ENCODE data around the gene NELFB. TPM values are rescaled to one million over a fixed set of nuclear protein-coding genes. Genes with fewer than 3 reads are reported as not detected.
A peak's percentile ranks its signal among the peaks of the same experiment; 100 is the strongest.

Gene NELFB
- total and polyA plus RNA-seq, 4 donors, result 30.4 to 56.2 (median 44.2) TPM

GRCh38 chr9:137215196-137215986, 39.7 kb upstream of the NELFB start:
- H3K4me1 ChIP-seq (ENCODE audit: control insufficient read depth in 5 of 5, insufficient read depth in 5 of 5, low read length in 5 of 5), result peaks cover 0 to 14% (median 0%) of the 10 kb centered on the region in 5 donors
- no peak overlapping the region for H3K4me3 ChIP-seq
- H3K36me3 ChIP-seq (ENCODE audit: control insufficient read depth in 4 of 4, insufficient read depth in 4 of 4, low read length in 4 of 4), result peaks cover 0 to 26% (median 3%) of the 10 kb centered on the region in 4 donors
- TF ChIP-seq, protein P1, sequence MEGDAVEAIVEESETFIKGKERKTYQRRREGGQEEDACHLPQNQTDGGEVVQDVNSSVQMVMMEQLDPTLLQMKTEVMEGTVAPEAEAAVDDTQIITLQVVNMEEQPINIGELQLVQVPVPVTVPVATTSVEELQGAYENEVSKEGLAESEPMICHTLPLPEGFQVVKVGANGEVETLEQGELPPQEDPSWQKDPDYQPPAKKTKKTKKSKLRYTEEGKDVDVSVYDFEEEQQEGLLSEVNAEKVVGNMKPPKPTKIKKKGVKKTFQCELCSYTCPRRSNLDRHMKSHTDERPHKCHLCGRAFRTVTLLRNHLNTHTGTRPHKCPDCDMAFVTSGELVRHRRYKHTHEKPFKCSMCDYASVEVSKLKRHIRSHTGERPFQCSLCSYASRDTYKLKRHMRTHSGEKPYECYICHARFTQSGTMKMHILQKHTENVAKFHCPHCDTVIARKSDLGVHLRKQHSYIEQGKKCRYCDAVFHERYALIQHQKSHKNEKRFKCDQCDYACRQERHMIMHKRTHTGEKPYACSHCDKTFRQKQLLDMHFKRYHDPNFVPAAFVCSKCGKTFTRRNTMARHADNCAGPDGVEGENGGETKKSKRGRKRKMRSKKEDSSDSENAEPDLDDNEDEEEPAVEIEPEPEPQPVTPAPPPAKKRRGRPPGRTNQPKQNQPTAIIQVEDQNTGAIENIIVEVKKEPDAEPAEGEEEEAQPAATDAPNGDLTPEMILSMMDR (IDR thresholded peaks at IDR 0.05; ENCODE audit: control extremely low read depth, extremely low read depth), result no peak
- 95 to 96% methylated on average over 19 to 22 of the region's 22 CpGs for WGBS, 2 donors
- H3K27me3 ChIP-seq (ENCODE audit: control insufficient read depth in 3 of 3, insufficient read depth in 3 of 3, low read length in 2 of 3), result no peaks in the 10 kb centered on the region
- H3K9ac ChIP-seq (ENCODE audit: insufficient read depth in 1 of 2, low read length in 2 of 2), result no peak overlapping the region
- ATAC-seq (ENCODE audit: insufficient read depth, low FRiP score) (no peak), DNase-seq (no peak)
- no peak overlapping the region for H3K27ac ChIP-seq (ENCODE audit: low read depth in 1 of 2, low read length in 1 of 2)
- H3K9me3 ChIP-seq (ENCODE audit: control insufficient read depth in 4 of 4, insufficient read depth in 3 of 4, low read length in 3 of 4), result no peaks in the 10 kb centered on the region

DNA sequence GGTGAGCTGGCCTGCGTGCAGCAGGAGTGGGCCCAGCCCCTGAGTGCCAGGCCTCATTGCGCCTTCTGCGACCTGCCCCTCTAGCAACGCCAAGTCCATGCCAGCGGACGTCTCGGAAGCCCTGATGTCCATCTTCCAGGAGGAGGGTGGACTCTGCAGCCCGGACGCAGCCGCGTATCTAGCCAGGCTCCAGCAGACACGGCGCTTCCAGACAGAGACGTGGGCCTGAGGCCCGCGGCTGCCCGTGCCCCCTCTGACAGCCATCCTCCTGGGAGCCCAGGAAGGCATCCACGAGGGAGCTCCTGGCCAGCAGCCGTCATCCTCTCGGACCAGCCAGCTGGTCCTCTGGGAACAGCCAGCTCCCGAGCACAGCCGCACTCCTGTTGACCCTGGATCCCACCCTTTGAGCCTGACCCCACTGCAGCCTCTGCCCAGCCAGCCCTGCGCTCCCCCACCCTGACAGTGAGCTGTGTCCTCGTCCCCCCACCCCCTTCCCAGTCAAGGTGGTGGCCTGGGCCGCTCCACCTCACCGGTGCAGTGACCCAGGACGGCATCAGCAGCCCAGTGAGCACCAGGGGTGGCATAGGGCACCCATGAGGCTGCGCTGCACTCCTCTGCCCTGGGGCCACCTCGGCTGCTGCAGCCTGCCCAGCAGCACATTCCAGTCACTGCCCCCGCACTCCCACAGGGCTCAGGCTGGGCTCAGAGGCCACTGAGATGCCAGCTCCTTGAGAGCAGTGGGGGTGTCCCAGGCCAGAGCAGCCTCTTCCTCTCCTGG, 38.8 kb upstream of the NELFB start:
- WGBS, 2 donors, result 95 to 98% methylated on average over 28 to 30 of the region's 30 CpGs
- Histone ChIP-seq H3K4me1 (ENCODE audit: control insufficient read depth in 5 of 5, insufficient read depth in 5 of 5, low read length in 5 of 5) (peaks cover 0 to 14% (median 0%) of the 10 kb centered on the region in 5 donors), H3K36me3 (ENCODE audit: control insufficient read depth in 4 of 4, insufficient read depth in 4 of 4, low read length in 4 of 4) (peaks cover 0 to 26% (median 3%) of the 10 kb centered on the region in 4 donors), H3K27ac (ENCODE audit: low read depth in 1 of 2, low read length in 1 of 2) (no peak overlapping the region), H3K4me3 (no peak overlapping the region), H3K9ac (ENCODE audit: insufficient read depth in 1 of 2, low read length in 2 of 2) (no peak overlapping the region), H3K9me3 (ENCODE audit: control insufficient read depth in 4 of 4, insufficient read depth in 3 of 4, low read length in 3 of 4) (no peaks in the 10 kb centered on the region), H3K27me3 (ENCODE audit: control insufficient read depth in 3 of 3, insufficient read depth in 3 of 3, low read length in 2 of 3) (no peaks in the 10 kb centered on the region)
- ATAC-seq (ENCODE audit: insufficient read depth, low FRiP score), result no peak
- no peak for DNase-seq
- TF ChIP-seq, protein P1 (IDR thresholded peaks at IDR 0.05; ENCODE audit: control extremely low read depth, extremely low read depth), result no peak

DNA sequence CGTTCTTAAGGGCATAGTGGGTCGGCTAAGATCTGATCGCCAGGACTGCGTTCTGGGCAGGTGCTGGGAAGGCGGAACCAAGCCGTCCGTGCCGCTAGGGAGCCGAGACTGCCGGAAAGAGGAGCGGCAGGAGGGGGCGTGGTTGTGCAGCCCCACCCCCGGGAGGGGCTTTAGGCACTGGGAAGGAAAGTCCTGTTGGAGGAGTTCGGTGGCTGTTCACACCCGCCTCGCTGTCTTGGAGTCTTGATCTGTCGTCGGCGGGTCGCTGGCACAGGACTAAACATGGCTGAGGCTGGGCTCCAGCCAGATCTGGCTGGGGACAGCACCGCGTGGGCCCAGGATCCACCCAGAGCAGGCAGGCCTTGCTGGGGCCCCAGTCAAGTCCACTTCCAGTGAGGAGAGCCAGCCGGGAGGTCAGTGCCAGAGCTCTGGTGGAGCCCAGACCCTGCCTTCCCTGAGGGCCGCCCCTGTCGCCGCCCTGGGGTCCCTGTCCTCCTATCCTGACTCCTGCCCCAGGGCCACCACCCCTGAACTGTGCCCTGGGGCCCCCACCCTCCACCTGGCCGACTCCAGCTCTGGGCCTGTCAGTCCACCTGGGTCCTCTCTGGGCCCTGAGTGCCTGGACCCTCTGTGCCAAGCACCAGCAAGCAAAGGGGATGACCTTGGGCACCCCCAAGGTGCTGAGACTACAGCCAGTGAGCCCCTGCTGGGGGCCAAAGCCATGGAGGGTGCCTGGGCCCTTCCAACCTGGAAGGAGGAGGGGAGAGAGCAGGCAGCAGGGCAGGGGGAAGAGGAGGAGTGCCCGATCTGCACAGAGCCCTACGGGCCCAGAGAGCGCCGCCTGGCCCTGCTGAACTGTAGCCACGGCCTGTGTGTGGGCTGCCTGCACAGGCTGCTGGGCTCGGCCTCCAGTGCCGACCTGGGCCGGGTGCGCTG, 37.6 kb upstream of the NELFB start:
- no peak overlapping the region for H3K9ac ChIP-seq (ENCODE audit: insufficient read depth in 1 of 2, low read length in 2 of 2)
- 52 to 73% methylated on average over 33 to 36 of the region's 36 CpGs for WGBS, 2 donors
- TF ChIP-seq, protein P1 (IDR thresholded peaks at IDR 0.05; ENCODE audit: control extremely low read depth, extremely low read depth), result no peak
- H3K4me1 ChIP-seq (ENCODE audit: control insufficient read depth in 5 of 5, insufficient read depth in 5 of 5, low read length in 5 of 5), result peaks cover 0 to 15% (median 0%) of the 10 kb centered on the region in 5 donors
- DNase-seq (no peak), ATAC-seq (ENCODE audit: insufficient read depth, low FRiP score) (peak; percentile 54)
- H3K36me3 ChIP-seq (ENCODE audit: control insufficient read depth in 4 of 4, insufficient read depth in 4 of 4, low read length in 4 of 4), result peaks cover 0 to 26% (median 3%) of the 10 kb centered on the region in 4 donors
- H3K27ac ChIP-seq (ENCODE audit: low read depth in 1 of 2, low read length in 1 of 2), result peak overlapping the region; percentile 1 to 65
- no peaks in the 10 kb centered on the region for H3K27me3 ChIP-seq (ENCODE audit: control insufficient read depth in 3 of 3, insufficient read depth in 3 of 3, low read length in 2 of 3)
- no peak overlapping the region for H3K4me3 ChIP-seq
- no peaks in the 10 kb centered on the region for H3K9me3 ChIP-seq (ENCODE audit: control insufficient read depth in 4 of 4, insufficient read depth in 3 of 4, low read length in 3 of 4)
